Esophagus muscularis mucosa (tissue), 4 donors: Measurements from ENCODE around the gene PKMYT1. TPM values are rescaled to one million over a fixed set of nuclear protein-coding genes. Genes with fewer than 3 reads are reported as not detected.

Experiments used
- DNase-seq: peaks from one replicate; pipeline ENCODE4 v3.0.0-alpha.2; 2017; ENCODE audit errors: extremely low spot score
- H3K27ac ChIP-seq, 4 donors: fragments of 200-600 bp; sonication (generic); replicated peaks in 1 of 4; 1 replicate in 3 of 4; 2 replicates in 1 of 4; pipeline ENCODE4 v1.5.1; 2016 to 2019; ENCODE audit warnings: mild to moderate bottlenecking in 1 of 4
- H3K27me3 ChIP-seq, 4 donors: fragments of 200-600 bp; sonication (generic); one replicate each; pipeline versions ENCODE4 v1.5.1 to v1.6.0; 2016 to 2019
- H3K36me3 ChIP-seq, 4 donors: fragments of 200-600 bp; sonication (generic); one replicate each; pipeline ENCODE4 v1.5.1; 2016 to 2019
- H3K4me1 ChIP-seq, 4 donors: fragments of 200-600 bp; sonication (generic); one replicate each; pipeline ENCODE4 v1.5.1; 2016 to 2019
- H3K4me3 ChIP-seq, 4 donors: fragments of 200-600 bp; sonication (generic); 1 replicate in 2 of 4; 2 replicates in 2 of 4; pipeline ENCODE4 v1.5.1; 2016 to 2019; ENCODE audit warnings: mild to moderate bottlenecking in 4 of 4, moderate library complexity in 1 of 4
- H3K9me3 ChIP-seq, 4 donors: fragments of 200-600 bp; sonication (generic); 1 replicate in 3 of 4; 2 replicates in 1 of 4; pipeline ENCODE4 v1.5.1; 2016 to 2019
- EP300 ChIP-seq: sonication (generic); formaldehyde crosslinking; IDR thresholded peaks from one replicate; pipeline ENCODE4 v1.6.1; 2017; ENCODE audit warnings: antibody characterized with exemption
- POLR2A ChIP-seq: fragments of 450-650 bp; IDR thresholded peaks from one replicate; pipeline ENCODE4 v1.6.1; 2017; ENCODE audit warnings: antibody characterized with exemption, moderate library complexity, mild to moderate bottlenecking, low read depth
- POLR2AphosphoS5 ChIP-seq, 2 donors: sonication (generic); formaldehyde crosslinking; IDR thresholded peaks; one replicate each; pipeline ENCODE4 v1.6.1; 2017; ENCODE audit warnings: antibody characterized with exemption in 2 of 2
- WGBS: methylation state at CpG from one replicate; pipeline ENCODE4 v1.1.5; 2018; 5-methylcytosine and 5-hydroxymethylcytosine counted together
- intact Hi-C: fragments of 100-400 bp; cut with DNase I; formaldehyde crosslinking; loops from one replicate; pipeline ENCODE4 v1.15.1; 2023
- total RNA-seq, 4 donors: library from RNA; depleted of rRNA; stranded (reverse); fragments of >200 nt; gene quantifications; one replicate each; pipeline versions ENCODE4 v1.1.0 to v1.2.1, GENCODE V29; 2016
- TF ChIP-seq, protein P1 (sequence below), 3 experiments: fragments of 200-600 bp in 2 of 3; fragments of 450-650 bp in 1 of 3; sonication (generic) in 2 of 3; IDR thresholded peaks; one replicate each; pipeline ENCODE4 v1.5.1; 2017 to 2019; ENCODE audit warnings: antibody characterized with exemption in 3 of 3, mild to moderate bottlenecking in 2 of 3, moderate library complexity in 1 of 3

The PKMYT1 gene
- total RNA-seq, 4 donors from 2014 or later: 0.57 to 2.5 TPM; not detected in 2

DNA sequence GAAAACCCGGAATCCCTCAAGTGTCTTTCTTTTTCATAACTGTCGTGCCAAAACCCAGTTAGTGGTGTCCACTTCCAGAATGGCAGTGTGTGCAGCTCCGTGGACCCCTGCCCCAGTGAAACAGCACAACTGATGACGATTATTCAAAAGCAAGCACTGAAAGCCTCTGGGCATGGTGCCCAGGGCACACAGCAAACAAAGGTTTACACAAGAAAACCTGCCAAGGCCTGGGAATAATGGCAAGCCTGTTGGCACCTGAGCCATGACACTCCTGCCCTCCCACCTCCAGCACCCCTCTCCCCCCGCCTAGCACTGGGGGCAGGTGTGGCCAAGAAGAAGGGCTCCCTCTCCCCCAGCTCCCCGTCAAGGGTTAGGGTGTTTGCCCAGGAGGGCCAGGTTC, 2.8 kb downstream of the PKMYT1 start:
- WGBS: 88% methylated on average over 6 of the region's 6 CpGs

DNA sequence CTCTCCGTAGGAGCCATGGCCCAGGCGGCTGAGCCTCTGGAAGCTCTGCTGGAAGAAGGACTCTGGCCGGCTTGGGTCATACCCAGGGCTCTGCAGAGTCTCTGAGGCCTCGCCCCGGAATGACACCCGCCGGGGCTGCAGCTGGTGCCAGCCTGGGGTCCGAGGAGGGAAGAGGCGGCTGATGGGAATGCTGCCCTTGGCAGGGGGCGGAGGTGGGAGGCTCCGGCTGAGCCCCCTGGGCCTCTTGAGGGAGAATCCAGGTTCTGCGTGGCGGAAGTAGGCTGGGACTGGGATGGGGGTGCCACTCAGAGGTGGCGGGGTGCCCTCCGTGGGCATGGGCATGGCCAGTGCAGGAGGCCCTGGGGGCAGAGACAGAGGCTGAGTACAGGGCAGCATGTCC, 3.6 kb downstream of the PKMYT1 start:
- no peaks in the 10 kb centered on the region for H3K9me3 ChIP-seq
- H3K36me3 ChIP-seq: no peaks in the 10 kb centered on the region
- H3K4me3 ChIP-seq: no peak overlapping the region
- no peak for TF ChIP-seq POLR2A
- no peak for TF ChIP-seq POLR2AphosphoS5 (IDR thresholded peaks at IDR 0.05)
- TF ChIP-seq, protein P1, sequence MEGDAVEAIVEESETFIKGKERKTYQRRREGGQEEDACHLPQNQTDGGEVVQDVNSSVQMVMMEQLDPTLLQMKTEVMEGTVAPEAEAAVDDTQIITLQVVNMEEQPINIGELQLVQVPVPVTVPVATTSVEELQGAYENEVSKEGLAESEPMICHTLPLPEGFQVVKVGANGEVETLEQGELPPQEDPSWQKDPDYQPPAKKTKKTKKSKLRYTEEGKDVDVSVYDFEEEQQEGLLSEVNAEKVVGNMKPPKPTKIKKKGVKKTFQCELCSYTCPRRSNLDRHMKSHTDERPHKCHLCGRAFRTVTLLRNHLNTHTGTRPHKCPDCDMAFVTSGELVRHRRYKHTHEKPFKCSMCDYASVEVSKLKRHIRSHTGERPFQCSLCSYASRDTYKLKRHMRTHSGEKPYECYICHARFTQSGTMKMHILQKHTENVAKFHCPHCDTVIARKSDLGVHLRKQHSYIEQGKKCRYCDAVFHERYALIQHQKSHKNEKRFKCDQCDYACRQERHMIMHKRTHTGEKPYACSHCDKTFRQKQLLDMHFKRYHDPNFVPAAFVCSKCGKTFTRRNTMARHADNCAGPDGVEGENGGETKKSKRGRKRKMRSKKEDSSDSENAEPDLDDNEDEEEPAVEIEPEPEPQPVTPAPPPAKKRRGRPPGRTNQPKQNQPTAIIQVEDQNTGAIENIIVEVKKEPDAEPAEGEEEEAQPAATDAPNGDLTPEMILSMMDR (IDR thresholded peaks at IDR 0.05): no peak
- no peak for TF ChIP-seq EP300
- peaks cover 0 to 54% (median 4%) of the 10 kb centered on the region in 4 donors for H3K27me3 ChIP-seq
- no peak for DNase-seq
- peaks cover 14 to 21% (median 18%) of the 10 kb centered on the region in 4 donors for H3K4me1 ChIP-seq
- no peak overlapping the region for H3K27ac ChIP-seq
- WGBS: 94% methylated on average over 9 of the region's 15 CpGs
- intact Hi-C loops: no loop called here

More for the DNA sequence above, 2.8 kb downstream of the PKMYT1 start:
- Histone ChIP-seq H3K4me3 (no peak overlapping the region), H3K9me3 (no peaks in the 10 kb centered on the region), H3K4me1 (peaks cover 14 to 22% (median 18%) of the 10 kb centered on the region in 4 donors), H3K36me3 (no peaks in the 10 kb centered on the region), H3K27me3 (peaks cover 0 to 54% (median 4%) of the 10 kb centered on the region in 4 donors), H3K27ac (no peak overlapping the region)
- TF ChIP-seq POLR2A (no peak), POLR2AphosphoS5 (IDR thresholded peaks at IDR 0.05) (no peak), EP300 (no peak)
- TF ChIP-seq, protein P1 (IDR thresholded peaks at IDR 0.05): no peak
- intact Hi-C loops: no loop called here
- no peak for DNase-seq

DNA sequence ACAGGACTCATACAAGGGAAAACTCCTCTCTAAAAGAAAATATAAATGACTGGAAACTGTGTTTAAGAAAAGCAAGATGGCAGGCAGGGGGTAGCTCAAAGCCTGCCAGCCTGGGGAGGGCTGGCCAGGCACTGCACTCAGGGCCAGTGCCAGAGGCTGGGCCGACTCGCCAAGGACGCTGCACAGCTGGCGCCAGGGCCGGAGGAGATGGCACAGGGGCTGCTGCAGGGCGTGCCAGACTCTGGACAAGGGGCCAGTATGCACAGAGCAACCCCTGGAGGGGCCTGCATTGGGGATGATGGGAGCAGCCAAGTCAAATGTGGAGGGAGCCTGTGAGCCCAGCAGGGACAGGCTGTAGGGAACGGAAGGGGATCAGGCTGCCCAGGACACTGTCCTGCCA, 4.0 kb downstream of the PKMYT1 start:
- TF ChIP-seq, protein P1 (IDR thresholded peaks at IDR 0.05): no peak
- TF ChIP-seq EP300: no peak
- Histone ChIP-seq H3K36me3 (no peaks in the 10 kb centered on the region), H3K4me3 (no peak overlapping the region), H3K4me1 (peaks cover 12 to 16% (median 16%) of the 10 kb centered on the region in 4 donors), H3K27me3 (peaks cover 0 to 54% (median 4%) of the 10 kb centered on the region in 4 donors), H3K9me3 (no peaks in the 10 kb centered on the region), H3K27ac (no peak overlapping the region)
- 97% methylated on average over 7 of the region's 7 CpGs for WGBS
- intact Hi-C loops: no loop called here
- DNase-seq: no peak

DNA sequence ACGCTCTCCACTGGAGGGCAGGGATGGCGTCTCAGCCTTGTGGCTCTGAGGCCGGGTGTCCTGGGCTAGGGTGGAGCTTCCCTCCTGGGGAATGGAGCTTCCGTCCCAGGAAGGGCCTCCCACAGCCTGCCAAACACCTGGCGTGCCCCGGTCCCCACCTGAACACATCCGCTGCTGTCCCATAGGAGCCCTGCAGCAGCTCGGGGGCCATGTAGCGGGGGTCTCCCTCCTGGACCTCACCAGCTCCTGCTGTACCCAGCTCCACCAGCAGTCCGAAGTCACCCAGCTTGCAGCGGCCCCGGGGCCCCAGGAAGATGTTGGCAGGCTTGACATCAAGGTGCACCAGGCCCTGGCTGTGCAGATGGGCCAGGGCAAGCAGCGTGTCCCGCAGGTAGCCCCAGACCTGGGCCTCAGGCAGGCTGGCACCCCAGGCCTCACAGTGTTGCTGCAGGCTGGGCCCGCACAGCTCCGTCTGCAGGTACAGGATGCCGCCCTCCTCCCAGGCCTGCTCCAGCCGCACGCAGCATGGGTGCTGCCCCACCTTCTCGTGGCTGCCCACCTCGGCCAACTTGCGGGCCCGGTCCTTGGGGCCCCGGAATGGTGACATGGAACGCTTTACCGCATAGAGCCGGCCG, 5.0 kb downstream of the PKMYT1 start:
- no peak for DNase-seq
- no peaks in the 10 kb centered on the region for H3K9me3 ChIP-seq
- H3K4me3 ChIP-seq: no peak overlapping the region
- intact Hi-C loops: no loop called here
- no peaks in the 10 kb centered on the region for H3K36me3 ChIP-seq
- H3K27me3 ChIP-seq: peaks cover 0 to 54% (median 4%) of the 10 kb centered on the region in 4 donors
- 97% methylated on average over 5 of the region's 28 CpGs for WGBS
- no peak for TF ChIP-seq EP300
- TF ChIP-seq POLR2A: no peak
- no peak for TF ChIP-seq POLR2AphosphoS5 (IDR thresholded peaks at IDR 0.05)
- TF ChIP-seq, protein P1 (IDR thresholded peaks at IDR 0.05): no peak
- H3K27ac ChIP-seq: no peak overlapping the region
- H3K4me1 ChIP-seq: peaks cover 10 to 14% (median 13%) of the 10 kb centered on the region in 4 donors
